ENCODE measurements around the gene MGARP. TPM values are rescaled to one million over a fixed set of nuclear protein-coding genes. Genes with fewer than 3 reads are reported as not detected.

Gene MGARP
- polyA plus RNA-seq, 2 of the 4 experiments (the other 2 are of a cell fraction) = 1.1 to 1.4 TPM

- TF ChIP-seq, protein P1, sequence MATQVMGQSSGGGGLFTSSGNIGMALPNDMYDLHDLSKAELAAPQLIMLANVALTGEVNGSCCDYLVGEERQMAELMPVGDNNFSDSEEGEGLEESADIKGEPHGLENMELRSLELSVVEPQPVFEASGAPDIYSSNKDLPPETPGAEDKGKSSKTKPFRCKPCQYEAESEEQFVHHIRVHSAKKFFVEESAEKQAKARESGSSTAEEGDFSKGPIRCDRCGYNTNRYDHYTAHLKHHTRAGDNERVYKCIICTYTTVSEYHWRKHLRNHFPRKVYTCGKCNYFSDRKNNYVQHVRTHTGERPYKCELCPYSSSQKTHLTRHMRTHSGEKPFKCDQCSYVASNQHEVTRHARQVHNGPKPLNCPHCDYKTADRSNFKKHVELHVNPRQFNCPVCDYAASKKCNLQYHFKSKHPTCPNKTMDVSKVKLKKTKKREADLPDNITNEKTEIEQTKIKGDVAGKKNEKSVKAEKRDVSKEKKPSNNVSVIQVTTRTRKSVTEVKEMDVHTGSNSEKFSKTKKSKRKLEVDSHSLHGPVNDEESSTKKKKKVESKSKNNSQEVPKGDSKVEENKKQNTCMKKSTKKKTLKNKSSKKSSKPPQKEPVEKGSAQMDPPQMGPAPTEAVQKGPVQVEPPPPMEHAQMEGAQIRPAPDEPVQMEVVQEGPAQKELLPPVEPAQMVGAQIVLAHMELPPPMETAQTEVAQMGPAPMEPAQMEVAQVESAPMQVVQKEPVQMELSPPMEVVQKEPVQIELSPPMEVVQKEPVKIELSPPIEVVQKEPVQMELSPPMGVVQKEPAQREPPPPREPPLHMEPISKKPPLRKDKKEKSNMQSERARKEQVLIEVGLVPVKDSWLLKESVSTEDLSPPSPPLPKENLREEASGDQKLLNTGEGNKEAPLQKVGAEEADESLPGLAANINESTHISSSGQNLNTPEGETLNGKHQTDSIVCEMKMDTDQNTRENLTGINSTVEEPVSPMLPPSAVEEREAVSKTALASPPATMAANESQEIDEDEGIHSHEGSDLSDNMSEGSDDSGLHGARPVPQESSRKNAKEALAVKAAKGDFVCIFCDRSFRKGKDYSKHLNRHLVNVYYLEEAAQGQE (IDR thresholded peaks at IDR 0.05) = no peak
- no peak for TF ChIP-seq POLR2A (IDR thresholded peaks at IDR 0.05; ENCODE audit: low read length)
- TF ChIP-seq EP300 (IDR thresholded peaks at IDR 0.05) = no peak
Observed at GRCh38 chr4:139275281-139275735, 4.7 kb downstream of the MGARP start (continued).

DNA sequence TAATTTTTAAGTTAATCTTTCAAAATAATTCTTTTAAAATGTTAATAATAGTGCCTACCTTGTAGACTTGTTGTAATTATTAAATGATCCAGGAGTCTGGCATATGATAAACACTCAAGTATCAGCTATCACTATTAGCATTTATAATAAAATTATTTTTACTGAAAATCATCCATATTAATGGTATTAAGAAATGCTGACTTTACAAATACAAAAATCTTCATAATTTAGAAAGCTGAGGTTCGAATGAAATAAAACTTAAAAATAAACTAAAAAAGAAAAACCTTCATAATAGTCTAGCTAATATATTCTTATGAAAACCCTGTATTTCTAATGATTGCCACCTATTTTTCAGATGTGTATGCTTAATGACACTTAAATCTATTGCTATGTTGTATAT lies 5.2 kb downstream of the MGARP start:
- ChIA-PET CTCF (interaction anchor here (0.6 to 1.0 kb wide), 2 partner anchors 22 to 26 kb away, joined by 3 read pairs; partner anchors contain the start of gene NAA15), POLR2A (interaction anchor here (0.5 kb wide), 1 partner anchor 56 kb away, joined by 3 read pairs; no protein-coding TSS in a partner anchor)
- 0 out of 3 replicates have a peak, but pooled peaks cover 3% of the 10 kb centered on the region for H3K4me1 ChIP-seq
- no peak overlapping the region for H3K27ac ChIP-seq
- ATAC-seq = no peak
- no peak overlapping the region for H3K4me3 ChIP-seq
- no peaks in the 10 kb centered on the region for H3K9me3 ChIP-seq
- 76% methylated on average over 1 of the region's 1 CpG for WGBS (ENCODE audit: missing lambda C conversion rate)
- no peak overlapping the region for H3K4me2 ChIP-seq
- no peak for DNase-seq (ENCODE audit: low read depth in 1 of 2, low spot score in 1 of 2)
- no peak for TF ChIP-seq HOXA7 (CRISPR knock-in tag; IDR thresholded peaks at IDR 0.05)
- peak; percentile 63 for TF ChIP-seq MAFK (IDR thresholded peaks at IDR 0.05; ENCODE audit: partially characterized antibody)
- no peak for FAIRE-seq

GRCh38 chr4:139273835-139274234 lies 6.2 kb downstream of the MGARP start:
- Histone ChIP-seq H3K4me1 (no peaks in the 10 kb centered on the region), H3K9me3 (no peaks in the 10 kb centered on the region), H3K27ac (no peak overlapping the region), H3K4me3 (no peak overlapping the region), H3K4me2 (no peak overlapping the region)
- ChIA-PET CTCF (no interaction called here), POLR2A (no interaction called here)
- DNase-seq (ENCODE audit: low read depth in 1 of 2, low spot score in 1 of 2) = no peak
- 33% methylated on average over 1 of the region's 1 CpG for WGBS (ENCODE audit: missing lambda C conversion rate)
- TF ChIP-seq KDM5A (IDR thresholded peaks at IDR 0.05) = no peak
- TF ChIP-seq PHF8 (IDR thresholded peaks at IDR 0.05; ENCODE audit: borderline replicate concordance, low read depth) = no peak
- TF ChIP-seq MAFK (IDR thresholded peaks at IDR 0.05; ENCODE audit: partially characterized antibody) = no peak
- no peak for FAIRE-seq
- ATAC-seq = no peak

DNA sequence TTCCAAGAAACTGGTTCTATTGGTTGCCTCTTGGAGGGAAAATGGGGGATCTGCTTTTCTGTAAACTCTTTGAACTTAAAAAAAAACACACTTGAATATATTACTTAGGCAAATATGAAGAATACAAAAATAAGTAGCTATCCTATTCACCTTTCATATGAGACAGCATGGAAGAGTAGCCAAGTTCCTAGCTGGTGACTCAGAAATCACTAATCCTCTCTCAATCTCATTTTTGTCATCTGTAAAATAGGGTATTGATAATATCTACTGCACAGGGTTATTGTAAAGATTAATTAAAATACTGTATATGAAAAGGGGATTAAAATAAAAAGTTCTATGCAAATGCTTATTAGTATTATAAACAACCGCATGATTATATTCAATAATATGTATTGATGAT lies 12.7 kb downstream of the MGARP start:
- WGBS (ENCODE audit: missing lambda C conversion rate) = 96% methylated on average over 1 of the region's 1 CpG
- ATAC-seq (peak in 1 of 2 experiments; percentile 28; a peak in 3 of 6 replicates), FAIRE-seq (no peak), DNase-seq (ENCODE audit: low read depth in 1 of 2, low spot score in 1 of 2) (no peak)
- no peaks in the 10 kb centered on the region for H3K9me3 ChIP-seq
- POLR2A ChIA-PET = no interaction called here
- peak overlapping the region; percentile 80 to 85; a peak in 5 of 6 replicates for H3K27ac ChIP-seq
- TF ChIP-seq MYC (IDR thresholded peaks at IDR 0.05; ENCODE audit: borderline replicate concordance, low read length) (no peak), ZNF302 (CRISPR knock-in tag; IDR thresholded peaks at IDR 0.05) (no peak), ZC3H11A (IDR thresholded peaks at IDR 0.05) (no peak), EP300 (IDR thresholded peaks at IDR 0.05) (no peak), RCOR1 (IDR thresholded peaks at IDR 0.05; ENCODE audit: low read depth, low read length) (no peak), HEYL (CRISPR knock-in tag; IDR thresholded peaks at IDR 0.05) (no peak), NR3C1 (IDR thresholded peaks at IDR 0.05) (no peak), TP53 (CRISPR knock-in tag; IDR thresholded peaks at IDR 0.05) (no peak), HDAC2 (IDR thresholded peaks at IDR 0.05) (no peak), RNF2 (IDR thresholded peaks at IDR 0.05; ENCODE audit: borderline replicate concordance, low read depth) (no peak), RARB (CRISPR knock-in tag; IDR thresholded peaks at IDR 0.05) (no peak), RFX5 (IDR thresholded peaks at IDR 0.05) (no peak), PHF8 (IDR thresholded peaks at IDR 0.05; ENCODE audit: borderline replicate concordance, low read depth) (no peak)
- peaks cover 19% of the 10 kb centered on the region for H3K4me1 ChIP-seq
- no peak overlapping the region; the same call in 2 of the 3 replicates for H3K4me3 ChIP-seq
- H3K4me2 ChIP-seq = peak overlapping the region; percentile 81
- CTCF ChIA-PET = interaction anchor here (1.8 to 2.0 kb wide), 2 partner anchors 29 to 32 kb away, joined by 5 to 9 read pairs; no protein-coding TSS in a partner anchor

All from A549 (cell line).